WTC11 (cell line): Measurements from ENCODE around the gene EEF1AKMT1.

Experiments used
- ATF2 ChIP-seq: sonication (generic); formaldehyde crosslinking; IDR thresholded peaks from 2 replicates; pipeline ENCODE4 v1.8.1; 2022; ENCODE audit warnings: low read depth, missing genetic modification reagents, borderline replicate concordance
- NFYB ChIP-seq: sonication (generic); formaldehyde crosslinking; conservative IDR thresholded peaks from 2 replicates; pipeline ENCODE4 v1.8.0; 2022; ENCODE audit warnings: low read depth, missing genetic modification reagents

- no peak for TF ChIP-seq NFYB (CRISPR knock-in tag)
- no peak for TF ChIP-seq ATF2 (CRISPR knock-in tag)
Measured at GRCh38 chr13:20709782-20710181, 64.0 kb downstream of the EEF1AKMT1 start.
